Keratinocyte (primary cell): ENCODE data around the gene USP8. TPM values are rescaled to one million over a fixed set of nuclear protein-coding genes. Genes with fewer than 3 reads are reported as not detected.

Experiments used
- DNase-seq: peaks from one replicate; pipeline ENCODE4 v3.0.0-alpha.2; 2011; ENCODE audit warnings: low read depth, missing footprints, low spot score
- FAIRE-seq: peaks from 2 replicates; lab custom pipeline; 2011; peaks lifted over from hg19 to GRCh38; lab: Jason Lieb, UNC
- H2AFZ ChIP-seq: 2 replicates; pipeline ENCODE4 v1.6.0; 2012; ENCODE audit warnings: low read length, control low read depth, inconsistent platforms; ENCODE audit not compliant: control insufficient read depth
- H3K27ac ChIP-seq: 2 replicates; pipeline ENCODE4 v1.5.1; 2011; ENCODE audit warnings: low read length; ENCODE audit not compliant: control insufficient read depth, insufficient read depth
- H3K27me3 ChIP-seq: 3 replicates; pipeline ENCODE4 v1.6.0; 2011; ENCODE audit warnings: low read length; ENCODE audit not compliant: control insufficient read depth, insufficient read depth; ENCODE audit errors: extremely low read depth
- H3K36me3 ChIP-seq, 2 experiments: 2 replicates in 1 of 2; 3 replicates in 1 of 2; pipeline ENCODE4 v1.5.1; 2011; ENCODE audit warnings: low read length in 2 of 2, mild to moderate bottlenecking in 1 of 2; ENCODE audit not compliant: control insufficient read depth in 2 of 2, insufficient read depth in 2 of 2; ENCODE audit errors: extremely low read depth in 1 of 2
- H3K4me1 ChIP-seq: 3 replicates; pipeline ENCODE4 v1.5.1; 2011; ENCODE audit warnings: low read length; ENCODE audit not compliant: control insufficient read depth, insufficient read depth; ENCODE audit errors: extremely low read depth
- H3K4me2 ChIP-seq: 3 replicates; pipeline ENCODE4 v1.6.0; 2011; ENCODE audit warnings: low read depth, low read length; ENCODE audit not compliant: control insufficient read depth, insufficient read depth; ENCODE audit errors: extremely low read depth
- H3K4me3 ChIP-seq, 3 experiments: fragments of 200-600 bp in 1 of 3; sonication (generic) in 1 of 3; 2 replicates in 2 of 3; 3 replicates in 1 of 3; pipeline ENCODE4 v1.5.1; 2011 to 2016; ENCODE audit warnings: low read length in 3 of 3, mild to moderate bottlenecking in 3 of 3, control low read depth in 2 of 3, inconsistent platforms in 1 of 3, low read depth in 1 of 3, mixed read lengths in 1 of 3, mixed run types in 1 of 3, moderate library complexity in 1 of 3; ENCODE audit not compliant: control insufficient read depth in 2 of 3, insufficient read depth in 2 of 3; ENCODE audit errors: extremely low read depth in 1 of 3
- H3K79me2 ChIP-seq: 2 replicates; pipeline ENCODE4 v1.6.0; 2012; ENCODE audit warnings: low read length; ENCODE audit not compliant: control insufficient read depth, insufficient read depth
- H3K9ac ChIP-seq: 3 replicates; pipeline ENCODE4 v1.6.0; 2011; ENCODE audit warnings: low read length; ENCODE audit not compliant: control insufficient read depth, insufficient read depth; ENCODE audit errors: extremely low read depth
- H3K9me1 ChIP-seq: 3 replicates; pipeline ENCODE4 v1.6.0; 2011; ENCODE audit warnings: low read length; ENCODE audit not compliant: control insufficient read depth, insufficient read depth; ENCODE audit errors: extremely low read depth
- H3K9me3 ChIP-seq: 2 replicates; pipeline ENCODE4 v1.5.1; 2012; ENCODE audit warnings: low read depth, low read length; ENCODE audit not compliant: control insufficient read depth
- H4K20me1 ChIP-seq: 3 replicates; pipeline ENCODE4 v1.6.0; 2011; ENCODE audit warnings: low read length; ENCODE audit not compliant: control insufficient read depth, insufficient read depth; ENCODE audit errors: extremely low read depth
- CTCF ChIP-seq, 3 experiments: IDR thresholded peaks in 1 of 3; conservative IDR thresholded peaks in 1 of 3; optimal IDR thresholded peaks in 1 of 3; 2 replicates in 2 of 3; 3 replicates in 1 of 3; pipeline versions ENCODE3 to v1.5.1; 2011; ENCODE audit warnings: low read length in 3 of 3, mild to moderate bottlenecking in 3 of 3, moderate library complexity in 2 of 3, control low read depth in 1 of 3, inconsistent platforms in 1 of 3; ENCODE audit not compliant: insufficient read depth in 2 of 3; ENCODE audit errors: extremely low read depth in 1 of 3
- EZH2 ChIP-seq: IDR thresholded peaks from one replicate; pipeline ENCODE4 v1.6.1; 2012; ENCODE audit warnings: inconsistent platforms, mild to moderate bottlenecking, low read length, moderate library complexity
- dilution Hi-C: fragments of 300-500 bp; cut with MboI; formaldehyde crosslinking; loops from one replicate; pipeline ENCODE4 v1.7.0; 2020; ENCODE audit warnings: low sequenced_read_pairs; ENCODE audit not compliant: extremely low pct_ligation_motif_present
- polyA plus RNA-seq, 5 experiments: library from polyadenylated mRNA; depleted of rRNA in 3 of 5; stranded (reverse) in 3 of 5; stranded (forward) in 1 of 5; unstranded in 1 of 5; fragments of >200 nt; gene quantifications; 1 replicate in 1 of 5; 2 replicates in 3 of 5; 3 replicates in 1 of 5; pipeline versions ENCODE4 v1.2.1 to v1.2.3, GENCODE V29; 2011 to 2012; ENCODE audit warnings: missing spikeins in 2 of 5, low read depth in 1 of 5, low replicate concordance in 1 of 5

The USP8 gene
- polyA plus RNA-seq, 1 donor (not counting 4 experiments of a cell fraction or from before 2014, with no cell fraction given) = 47.4 TPM

- Histone ChIP-seq H3K9me1 (no peaks in the 10 kb centered on the region), H3K4me3 (no peak overlapping the region), H3K79me2 (no peaks in the 10 kb centered on the region), H3K27ac (no peak overlapping the region), H3K9me3 (no peaks in the 10 kb centered on the region), H3K4me1 (no peaks in the 10 kb centered on the region), H2AFZ (no peak overlapping the region), H3K9ac (no peak overlapping the region), H3K27me3 (no peaks in the 10 kb centered on the region), H3K36me3 (no peaks in the 10 kb centered on the region), H4K20me1 (no peaks in the 10 kb centered on the region), H3K4me2 (no peak overlapping the region)
- dilution Hi-C loops = no loop called here
- DNase-seq (no peak), FAIRE-seq (no peak)
- no peak for TF ChIP-seq EZH2
- no peak for TF ChIP-seq CTCF (optimal IDR thresholded peaks at IDR 0.05 in 1 of 3, IDR thresholded peaks at IDR 0.05 in 1 of 3, conservative IDR thresholded peaks at IDR 0.05 in 1 of 3; ENCODE audit: extremely low read depth in 1 of 3, insufficient read depth in 2 of 3, low read length in 3 of 3)
Observed at GRCh38 chr15:50531163-50531562, 107.0 kb downstream of the USP8 start.

GRCh38 chr15:50531766-50532165 lies 107.6 kb downstream of the USP8 start:
- no peak for FAIRE-seq
- Histone ChIP-seq H3K27ac (no peak overlapping the region), H3K4me3 (no peak overlapping the region), H3K4me2 (no peak overlapping the region), H3K36me3 (no peaks in the 10 kb centered on the region), H4K20me1 (no peaks in the 10 kb centered on the region), H3K9me1 (no peaks in the 10 kb centered on the region), H3K9me3 (no peaks in the 10 kb centered on the region), H3K27me3 (no peaks in the 10 kb centered on the region), H3K79me2 (no peaks in the 10 kb centered on the region), H2AFZ (no peak overlapping the region), H3K4me1 (no peaks in the 10 kb centered on the region), H3K9ac (no peak overlapping the region)
- dilution Hi-C loops = no loop called here
- no peak for DNase-seq
- TF ChIP-seq EZH2 = no peak
- TF ChIP-seq CTCF (optimal IDR thresholded peaks at IDR 0.05 in 1 of 3, IDR thresholded peaks at IDR 0.05 in 1 of 3, conservative IDR thresholded peaks at IDR 0.05 in 1 of 3; ENCODE audit: extremely low read depth in 1 of 3, insufficient read depth in 2 of 3, low read length in 3 of 3) = no peak
